NCI-H748 (cell line): ENCODE results near the gene PTH.
A peak's percentile ranks its signal among the peaks of the same experiment; 100 is the strongest.

Experiments
- DNase-seq: peaks from one replicate; lab custom pipeline; 2025; ENCODE audit not compliant: unreplicated experiment; lab: John Stamatoyannopoulos, UW

The PTH gene

DNA sequence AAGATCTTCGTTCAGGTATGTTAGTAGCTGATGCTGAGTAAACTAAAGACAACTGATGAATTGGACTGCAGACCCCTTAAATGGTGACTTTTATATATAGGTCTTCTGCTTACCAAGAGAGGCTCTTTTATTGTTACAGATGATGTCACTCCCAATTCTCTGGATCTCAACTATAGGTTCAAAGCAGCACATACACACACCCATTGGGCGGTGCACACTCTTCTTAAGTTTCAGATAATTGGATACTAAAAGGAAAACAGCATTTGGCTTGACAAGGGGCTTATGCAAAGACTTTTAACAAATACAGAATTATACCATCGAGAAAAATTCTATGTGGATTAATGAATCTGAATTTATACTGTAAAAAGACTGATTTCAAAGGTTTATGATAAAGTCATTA is at the start of gene PTH:
PTH (minus strand) TSS at position 69 of the 400 bp plus-strand sequence. CDS start 3,142 bp downstream, outside the sequence.
- DNase-seq, result peak; percentile 67

DNA sequence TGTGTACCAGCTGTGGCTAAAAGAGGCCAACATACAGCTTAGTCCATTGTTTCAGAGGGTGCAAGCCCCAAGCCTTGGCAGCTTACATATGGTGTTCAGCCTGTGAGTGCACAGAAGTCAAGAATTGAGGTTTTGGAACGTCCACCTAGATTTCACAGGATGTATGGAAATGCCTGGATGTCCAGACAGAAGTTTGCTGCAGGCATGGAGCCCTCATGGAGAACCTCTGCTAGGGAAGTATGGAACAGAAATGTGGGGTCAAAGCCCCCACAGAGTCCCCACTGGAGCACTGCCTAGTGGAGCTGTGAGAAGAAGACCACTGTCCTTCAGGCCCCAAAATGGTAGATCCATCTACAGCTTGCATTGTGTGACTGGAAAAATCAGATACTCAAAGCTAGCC is 42.2 kb upstream of the PTH start:
- DNase-seq, result no peak

GRCh38 chr11:13535819-13536218 is 40.0 kb upstream of the PTH start:
- peak; percentile 19 for DNase-seq

- no peak for DNase-seq
Observed at GRCh38 chr11:13534358-13534757, 38.6 kb upstream of the PTH start.

- DNase-seq, result no peak
Observed at GRCh38 chr11:13525257-13525656, 29.5 kb upstream of the PTH start.

DNA sequence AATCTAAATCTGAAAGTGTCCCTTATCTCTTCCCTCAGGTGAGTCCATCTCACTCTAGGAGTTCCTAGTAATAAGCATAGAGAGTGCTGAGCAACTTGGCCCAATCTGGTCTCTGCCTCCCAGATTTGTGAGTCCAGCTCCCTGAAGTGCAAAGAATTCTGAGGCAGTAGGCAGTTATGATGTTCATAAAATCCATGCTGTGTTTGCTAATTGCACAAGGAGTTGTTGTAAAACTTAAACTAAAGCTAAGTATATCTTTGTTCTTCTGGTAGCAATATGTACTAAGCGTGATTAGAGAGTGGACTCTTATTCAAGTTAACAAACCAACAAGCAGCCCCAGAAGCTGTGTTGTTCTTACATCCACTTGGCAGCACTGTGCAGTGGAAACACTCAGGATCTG is 7.6 kb upstream of the PTH start:
- no peak for DNase-seq

DNA sequence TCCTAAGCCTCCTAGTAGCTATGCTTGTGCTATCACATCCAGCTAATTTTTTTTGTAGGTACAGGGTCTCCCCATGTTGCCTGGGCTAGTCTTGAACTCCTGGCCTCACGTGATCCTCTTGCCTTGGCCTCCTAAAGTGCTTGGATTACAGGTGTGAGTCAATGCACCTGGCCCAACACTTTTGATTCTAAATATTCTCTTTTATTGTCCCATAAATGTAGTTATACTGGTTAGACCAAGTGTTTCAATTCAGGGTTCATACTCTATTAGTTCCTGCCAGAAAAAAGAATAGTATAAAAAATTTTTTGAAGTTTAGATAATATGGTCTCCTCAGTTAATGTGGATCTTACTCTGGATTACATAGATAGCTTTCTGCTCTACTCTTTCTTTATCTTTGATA is 6.7 kb upstream of the PTH start:
- no peak for DNase-seq

GRCh38 chr11:13494051-13494450 is 1.7 kb downstream of the PTH start:
- no peak for DNase-seq

- peak; percentile 80 for DNase-seq
Observed at GRCh38 chr11:13487661-13488030, 8.2 kb downstream of the PTH start.

GRCh38 chr11:13486926-13487660 is 8.7 kb downstream of the PTH start:
- DNase-seq, result peak; percentile 88

GRCh38 chr11:13480198-13480597 is 15.6 kb downstream of the PTH start:
- peak; percentile 66 for DNase-seq

DNA sequence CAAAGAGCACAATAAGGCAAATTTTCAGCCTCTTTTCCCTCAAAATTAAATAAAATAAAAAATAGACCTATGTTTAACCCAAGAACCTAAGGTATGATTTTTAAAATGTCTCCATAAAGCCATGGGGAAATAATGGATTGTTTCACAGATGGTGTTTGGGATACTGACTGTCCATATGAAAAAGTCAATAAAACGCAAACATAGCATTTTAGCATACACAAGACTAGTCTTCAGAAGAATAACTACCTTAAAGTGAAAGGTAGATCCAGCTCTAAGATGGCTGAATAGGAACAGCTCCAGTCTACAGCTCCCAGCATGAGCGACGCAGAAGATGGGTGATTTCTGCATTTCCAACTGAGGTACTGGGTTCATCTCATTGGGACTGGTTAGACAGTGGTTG is 16.1 kb downstream of the PTH start:
- no peak for DNase-seq

- no peak for DNase-seq
Observed at GRCh38 chr11:13475091-13475490, 20.7 kb downstream of the PTH start.

- no peak for DNase-seq
Observed at GRCh38 chr11:13473013-13473722, 22.6 kb downstream of the PTH start.

GRCh38 chr11:13468750-13469149 is 27.0 kb downstream of the PTH start:
- DNase-seq, result no peak

GRCh38 chr11:13465909-13466371 is 29.9 kb downstream of the PTH start:
- peak; percentile 69 for DNase-seq

DNA sequence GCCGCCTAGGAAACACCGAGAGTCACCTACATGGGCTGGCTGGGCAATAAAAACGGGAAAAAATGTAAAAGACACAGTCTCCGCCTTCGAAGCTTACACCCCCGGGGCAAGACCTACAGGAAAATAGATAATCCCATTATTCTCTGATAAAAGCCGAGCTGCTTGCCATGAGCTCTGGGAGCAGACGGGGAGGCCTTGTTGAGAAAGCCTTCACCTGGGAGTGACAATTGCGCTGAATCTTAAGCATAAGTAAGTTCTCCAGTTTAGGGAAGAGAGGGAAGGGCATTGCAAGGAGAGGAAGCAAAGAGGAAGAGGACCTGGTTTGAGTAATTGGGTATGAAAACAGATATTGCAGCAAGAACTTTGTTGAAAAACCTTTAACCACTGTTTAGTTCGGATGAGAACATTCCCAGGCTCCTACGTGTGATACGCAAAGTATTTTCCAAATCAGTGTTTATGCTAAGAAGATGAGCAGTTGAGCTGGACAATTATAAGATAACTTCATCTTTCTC is 32.0 kb downstream of the PTH start:
- no peak for DNase-seq

DNA sequence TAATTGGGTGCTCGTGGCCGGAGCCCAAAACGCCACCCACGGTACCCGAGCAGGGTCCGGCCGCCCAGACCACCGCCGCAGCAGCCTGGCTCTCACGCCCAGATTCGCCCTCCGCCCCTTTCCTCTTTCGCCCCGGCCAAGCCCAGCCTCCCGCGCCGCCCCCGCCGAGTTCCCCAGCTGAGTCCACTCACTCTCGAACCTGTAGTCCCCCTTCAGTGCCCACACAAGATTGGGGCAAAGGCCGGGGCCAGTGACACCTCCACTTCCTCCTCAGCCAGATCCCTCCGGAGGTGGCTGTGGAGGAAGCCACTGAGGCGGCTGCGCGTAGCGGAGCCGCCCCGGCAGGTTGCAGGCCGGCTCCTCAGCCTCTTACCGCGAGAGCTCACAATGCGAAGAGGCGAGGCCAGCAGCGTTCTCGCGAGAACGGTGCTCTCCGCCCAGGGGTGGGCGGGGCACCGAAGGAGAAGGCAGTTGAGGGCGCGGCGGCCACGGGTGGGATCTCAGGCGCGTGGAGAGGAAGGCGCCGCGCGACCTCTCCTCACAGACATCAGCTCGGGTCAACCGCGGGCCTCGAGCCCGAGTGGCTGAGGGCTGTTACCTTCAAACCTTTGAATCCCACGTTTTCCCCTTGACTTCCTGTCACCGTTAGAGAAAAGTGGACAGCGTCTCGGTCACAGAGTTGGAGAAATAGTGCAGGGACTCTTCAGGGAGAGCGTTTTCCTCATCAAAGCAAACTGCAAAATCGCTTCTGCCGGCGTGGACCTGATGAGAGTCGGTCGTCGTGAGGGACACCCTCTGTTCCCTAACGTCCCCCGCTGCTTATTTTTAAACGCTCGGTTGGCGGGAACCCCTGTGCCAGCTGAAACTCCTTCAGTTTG is 32.7 kb downstream of the PTH start, which contains the start of gene BTBD10:
BTBD10 (minus strand) TSS at position 322 of the 878 bp plus-strand sequence. CDS start 18,098 bp downstream, outside the sequence.
- peak; percentile 98 for DNase-seq

- peak; percentile 77 for DNase-seq
Observed at GRCh38 chr11:13462311-13462900, 33.4 kb downstream of the PTH start.

DNA sequence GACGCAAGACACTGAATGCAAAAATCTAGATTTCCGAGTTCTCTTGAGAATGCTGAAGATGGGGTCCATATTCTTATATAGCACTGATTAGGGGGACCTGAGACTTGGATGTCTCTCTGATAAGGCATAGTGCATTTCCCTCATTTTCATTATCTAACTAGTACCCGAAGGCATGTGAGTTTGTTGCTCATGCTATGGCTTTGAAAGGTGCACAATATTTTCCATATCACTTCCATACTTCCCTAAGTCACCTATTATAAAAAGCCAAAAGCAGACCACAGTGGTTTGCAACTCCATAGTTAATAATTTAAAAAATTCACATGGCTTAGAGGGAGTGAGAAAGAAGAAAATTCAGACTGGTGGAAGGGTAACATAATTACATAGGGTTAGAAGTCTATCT is 34.5 kb downstream of the PTH start:
- no peak for DNase-seq
